Measurements from ENCODE around the gene EGLN3. TPM values are rescaled to one million over a fixed set of nuclear protein-coding genes. Genes with fewer than 3 reads are reported as not detected.
"Not testable (repeated sequence)": the region's sequence is repeated elsewhere in the genome, so short reads cannot be mapped to it uniquely, and the experiment has no call there.

EGLN3 gene
- polyA plus RNA-seq, 1 donor: 57.9 TPM

DNA sequence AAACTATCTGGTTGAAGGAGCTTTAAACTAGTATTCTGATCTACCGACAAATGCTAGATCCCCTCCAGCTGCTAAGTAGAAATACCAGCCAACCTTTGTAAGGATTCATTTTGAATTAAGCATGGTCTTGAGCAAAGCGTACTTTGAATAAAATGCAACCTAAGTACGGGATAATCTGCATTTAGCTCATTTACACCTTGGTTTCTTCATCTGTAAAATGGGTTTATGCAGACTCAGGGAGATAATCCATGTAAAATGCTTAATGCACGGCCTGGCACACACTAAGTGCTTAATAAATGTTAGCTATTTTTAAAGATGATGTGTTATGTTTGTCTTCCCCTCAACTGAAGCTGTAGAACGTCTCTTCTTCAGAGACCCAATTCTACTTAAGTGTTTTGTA, 15.9 kb downstream of the EGLN3 start:
- DNase-seq (ENCODE audit: low read depth): no peak

DNA sequence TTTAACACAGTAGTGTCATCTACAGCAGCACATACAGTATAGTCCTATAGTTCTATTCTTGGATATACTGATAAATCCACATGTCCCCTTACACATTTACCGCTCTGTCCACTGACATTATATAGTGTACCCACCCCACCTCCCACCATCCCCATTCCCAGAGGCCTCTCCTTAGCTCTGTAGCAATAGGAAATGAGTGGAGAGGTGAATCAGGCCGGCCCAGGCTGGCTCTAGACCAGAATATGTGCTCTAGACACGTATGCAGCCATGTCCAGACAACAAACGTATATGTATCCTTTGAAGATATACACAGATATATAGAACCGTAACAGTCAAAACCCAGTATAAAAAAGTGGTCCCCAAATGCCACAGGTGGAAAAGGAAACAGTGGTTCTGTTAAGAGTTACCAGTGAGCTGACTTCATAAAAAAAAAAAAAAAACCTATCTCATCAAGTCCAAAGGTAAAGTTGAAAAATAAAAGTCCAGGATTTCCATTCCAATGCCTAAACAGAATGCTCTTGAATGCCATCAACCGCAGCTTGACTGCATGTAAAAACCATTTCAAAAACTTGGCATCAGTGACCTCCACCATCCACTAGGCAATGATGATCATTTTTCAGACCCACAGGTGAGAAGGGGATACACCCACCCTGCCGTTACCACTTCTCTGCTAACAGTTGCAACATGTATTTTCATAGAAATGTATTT, 16.7 kb downstream of the EGLN3 start:
- DNase-seq (ENCODE audit: low read depth): no peak

DNA sequence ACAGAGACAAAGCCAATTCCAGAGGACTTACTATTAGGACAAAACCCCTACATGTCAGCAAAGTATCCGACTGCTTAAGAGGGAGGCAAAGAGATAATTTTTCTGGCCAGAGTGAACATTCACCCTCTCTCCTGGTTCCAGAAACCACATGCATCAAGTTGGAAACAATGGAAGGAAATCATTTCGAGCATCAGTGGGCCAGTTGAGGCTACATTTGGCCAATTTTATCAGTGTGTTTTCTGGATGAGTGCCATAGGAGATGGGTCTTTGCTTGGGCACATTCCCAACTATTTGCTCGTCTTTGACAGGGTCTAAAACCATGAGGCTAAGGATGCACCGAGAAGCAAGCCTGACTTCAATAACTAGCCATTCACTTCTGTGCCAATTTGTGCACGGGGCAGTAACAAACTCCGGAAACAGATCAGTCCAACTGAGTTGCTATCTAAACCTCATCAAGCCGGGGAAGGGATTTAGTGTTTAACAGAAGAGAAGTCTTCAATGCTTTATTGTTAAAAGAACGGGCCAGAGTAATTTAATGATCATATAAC, 17.4 kb downstream of the EGLN3 start:
- DNase-seq (ENCODE audit: low read depth): no peak

DNA sequence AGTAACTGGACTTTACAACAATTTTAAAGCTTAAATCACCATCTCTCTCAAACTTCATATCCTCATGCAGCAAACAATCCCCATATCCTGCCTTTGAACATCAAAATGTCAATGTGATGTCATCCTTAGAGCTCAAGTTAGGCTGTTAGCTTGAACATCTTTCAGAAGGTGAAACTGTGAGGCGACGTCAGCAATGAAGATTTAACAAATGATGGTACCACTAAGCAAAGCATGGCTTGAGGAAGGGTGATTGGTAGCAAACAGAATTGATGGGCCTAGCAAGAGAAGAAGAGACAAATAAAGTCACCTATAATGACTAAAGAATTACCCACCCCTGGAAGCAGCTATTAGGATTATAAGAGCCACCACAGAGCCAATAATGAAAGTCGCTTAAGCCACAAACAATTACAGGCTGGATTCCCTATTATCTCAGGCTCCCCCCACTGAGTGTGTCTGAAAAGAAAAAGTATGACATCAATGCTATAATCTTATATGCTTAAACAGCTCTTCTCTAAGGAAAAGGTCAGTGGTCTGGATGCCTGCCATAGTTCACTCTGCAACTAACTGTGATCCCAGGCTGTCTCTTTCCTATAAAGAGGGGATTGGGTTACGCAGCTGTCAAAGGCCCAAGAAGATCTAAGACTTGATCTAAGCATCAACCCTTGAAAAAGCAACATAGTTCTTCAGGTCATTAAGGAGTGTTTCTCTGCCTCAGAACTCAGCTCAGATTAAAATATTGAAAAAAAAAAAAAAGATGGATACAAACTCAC, 18.1 kb downstream of the EGLN3 start:
- DNase-seq (ENCODE audit: low read depth): no peak

DNA sequence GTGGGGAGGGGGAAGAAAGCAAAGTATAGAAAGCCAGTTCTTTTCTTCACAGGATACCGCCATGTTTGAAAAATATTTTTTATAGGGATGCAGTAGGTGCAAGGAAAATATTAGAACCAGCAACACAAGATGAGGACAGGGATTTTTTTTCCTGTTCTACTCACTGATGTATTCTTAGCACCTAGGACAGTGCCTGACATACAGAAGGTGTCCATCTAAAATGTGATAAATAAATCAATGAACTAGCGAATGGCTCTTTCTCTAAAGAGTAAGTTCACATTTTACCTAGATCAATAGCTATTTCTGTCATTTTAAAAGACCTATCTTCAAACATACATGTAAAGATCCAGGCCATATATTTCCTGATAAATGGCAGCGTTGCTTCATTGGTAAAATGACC, 18.8 kb downstream of the EGLN3 start:
- no peak for DNase-seq (ENCODE audit: low read depth)

DNA sequence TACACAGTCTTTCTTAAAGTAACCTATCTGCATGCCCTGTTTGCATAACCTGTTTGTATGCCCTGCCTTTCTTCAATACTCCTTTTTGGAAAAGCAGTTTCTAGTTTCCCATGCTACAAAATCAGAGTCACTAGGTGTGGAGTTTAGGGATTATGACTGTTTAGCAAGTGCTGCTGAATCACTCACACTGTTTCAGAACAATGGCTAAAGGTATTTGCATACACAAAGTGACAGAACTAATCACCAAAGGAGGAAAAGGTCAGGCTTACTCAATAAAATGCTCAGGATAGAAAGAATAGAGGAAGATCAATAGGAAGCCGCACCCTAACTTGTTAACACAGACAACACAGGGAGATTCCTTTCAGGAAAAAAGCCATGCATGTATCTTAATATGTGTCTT, 19.4 kb downstream of the EGLN3 start:
- no peak for DNase-seq (ENCODE audit: low read depth)

GRCh38 chr14:33930439-33930838, 20.4 kb downstream of the EGLN3 start:
- no peak for DNase-seq (ENCODE audit: low read depth)

GRCh38 chr14:33929799-33930408, 21.0 kb downstream of the EGLN3 start:
- DNase-seq (ENCODE audit: low read depth): no peak

DNA sequence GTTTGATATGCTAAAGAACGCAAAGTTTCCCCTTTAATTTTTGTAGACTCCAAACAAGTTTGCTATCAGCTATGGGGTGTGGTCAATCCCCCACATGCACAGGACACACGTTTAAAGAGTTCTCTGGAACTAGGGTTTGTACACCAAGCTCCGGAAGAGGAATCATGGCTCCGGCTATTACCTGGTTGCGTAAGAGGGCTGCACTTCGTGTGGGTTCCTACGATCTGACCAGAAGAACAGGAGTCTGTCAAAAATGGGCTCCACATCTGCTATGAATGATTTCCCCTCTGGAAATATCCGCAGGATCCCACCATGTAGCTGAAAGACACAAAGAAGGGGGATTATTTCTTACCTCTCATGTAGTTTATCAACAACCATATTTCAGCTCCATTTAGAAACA, 22.0 kb downstream of the EGLN3 start:
- DNase-seq (ENCODE audit: low read depth): no peak

DNA sequence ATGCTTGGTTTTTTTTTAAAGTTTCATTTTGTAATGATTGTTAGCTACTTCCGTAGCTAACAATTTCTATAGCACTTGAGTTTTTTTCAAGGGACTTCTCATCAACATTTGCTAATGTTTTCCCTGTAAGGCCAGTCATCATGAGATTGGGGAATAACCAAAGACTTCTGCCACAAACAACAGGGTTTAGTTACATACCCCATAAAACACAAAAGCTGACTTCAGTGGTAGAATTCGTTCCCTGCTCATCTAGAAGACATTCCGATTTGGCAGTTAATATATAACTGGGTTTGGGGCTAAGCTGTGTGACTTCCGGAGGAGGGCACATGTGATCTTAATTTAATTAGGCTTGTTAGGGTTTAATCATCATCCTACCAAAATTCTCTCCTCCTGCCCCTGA, 22.9 kb downstream of the EGLN3 start:
- DNase-seq (ENCODE audit: low read depth): no peak

- not testable (repeated sequence) for DNase-seq (ENCODE audit: low read depth)
Observed at GRCh38 chr14:33926967-33927366, 23.9 kb downstream of the EGLN3 start.

DNA sequence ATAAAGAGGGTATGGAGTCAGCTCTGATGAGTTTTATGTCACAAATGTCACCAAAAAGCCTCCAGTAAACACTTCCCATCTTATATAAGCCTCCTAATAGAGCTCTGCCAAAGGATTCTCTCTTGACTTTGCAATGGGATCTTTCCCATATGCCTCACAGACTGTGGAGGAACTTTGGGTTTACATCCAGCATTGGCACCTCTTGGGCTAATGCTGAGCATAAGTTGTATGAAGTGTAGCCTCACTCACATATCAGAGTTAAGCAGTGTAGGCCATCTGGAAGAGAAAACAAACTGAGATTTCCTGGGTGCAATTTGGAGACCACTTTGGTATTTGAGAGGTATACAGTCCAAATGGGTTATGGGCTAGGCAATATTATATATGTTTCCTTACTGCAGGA, 24.9 kb downstream of the EGLN3 start:
- DNase-seq (ENCODE audit: low read depth): no peak

DNA sequence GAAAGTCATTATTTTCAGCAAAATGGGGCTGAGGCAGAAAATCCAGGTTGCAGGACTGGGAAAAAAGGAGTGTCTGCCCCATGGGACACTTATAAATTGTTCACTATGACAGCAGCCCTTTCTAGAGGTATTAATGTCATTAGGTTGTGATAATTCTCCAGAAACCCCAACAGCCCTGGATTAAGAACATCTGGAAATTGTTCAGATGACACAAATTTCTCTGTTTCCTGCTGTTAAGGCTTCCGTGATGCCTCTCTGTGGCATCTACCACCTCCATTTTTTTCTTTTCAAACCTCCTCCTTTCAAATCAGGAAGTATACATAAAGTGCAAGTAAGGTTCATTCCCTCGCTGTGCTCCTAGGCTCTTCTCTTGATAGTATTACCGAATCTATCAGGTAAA, 25.6 kb downstream of the EGLN3 start:
- DNase-seq (ENCODE audit: low read depth): no peak

GRCh38 chr14:33924566-33925100, 26.2 kb downstream of the EGLN3 start:
- no peak for DNase-seq (ENCODE audit: low read depth)

- DNase-seq (ENCODE audit: low read depth): no peak
Observed at GRCh38 chr14:33922125-33922524, 28.7 kb downstream of the EGLN3 start.

- no peak for DNase-seq (ENCODE audit: low read depth)
Observed at GRCh38 chr14:33918256-33918655, 32.6 kb downstream of the EGLN3 start.

DNA sequence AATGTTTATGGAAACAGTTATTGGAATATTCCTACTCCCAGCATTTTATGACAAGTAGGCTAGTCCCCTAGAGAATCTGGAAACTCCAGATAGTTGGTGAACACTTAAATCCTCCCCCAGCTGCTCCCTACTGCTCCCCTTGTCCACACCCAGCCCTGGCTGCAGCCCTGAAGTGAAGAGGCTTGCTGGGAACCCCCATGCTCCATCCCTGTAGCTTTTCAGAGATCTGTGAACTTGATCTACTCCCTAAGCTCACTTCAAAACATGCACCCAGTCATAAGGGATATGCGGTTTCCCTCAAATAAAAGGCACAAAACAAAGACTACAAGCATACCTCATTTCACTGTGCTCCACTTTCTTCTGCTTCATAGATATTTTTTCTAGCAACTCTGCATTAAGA, 33.2 kb downstream of the EGLN3 start:
- no peak for DNase-seq (ENCODE audit: low read depth)

DNA sequence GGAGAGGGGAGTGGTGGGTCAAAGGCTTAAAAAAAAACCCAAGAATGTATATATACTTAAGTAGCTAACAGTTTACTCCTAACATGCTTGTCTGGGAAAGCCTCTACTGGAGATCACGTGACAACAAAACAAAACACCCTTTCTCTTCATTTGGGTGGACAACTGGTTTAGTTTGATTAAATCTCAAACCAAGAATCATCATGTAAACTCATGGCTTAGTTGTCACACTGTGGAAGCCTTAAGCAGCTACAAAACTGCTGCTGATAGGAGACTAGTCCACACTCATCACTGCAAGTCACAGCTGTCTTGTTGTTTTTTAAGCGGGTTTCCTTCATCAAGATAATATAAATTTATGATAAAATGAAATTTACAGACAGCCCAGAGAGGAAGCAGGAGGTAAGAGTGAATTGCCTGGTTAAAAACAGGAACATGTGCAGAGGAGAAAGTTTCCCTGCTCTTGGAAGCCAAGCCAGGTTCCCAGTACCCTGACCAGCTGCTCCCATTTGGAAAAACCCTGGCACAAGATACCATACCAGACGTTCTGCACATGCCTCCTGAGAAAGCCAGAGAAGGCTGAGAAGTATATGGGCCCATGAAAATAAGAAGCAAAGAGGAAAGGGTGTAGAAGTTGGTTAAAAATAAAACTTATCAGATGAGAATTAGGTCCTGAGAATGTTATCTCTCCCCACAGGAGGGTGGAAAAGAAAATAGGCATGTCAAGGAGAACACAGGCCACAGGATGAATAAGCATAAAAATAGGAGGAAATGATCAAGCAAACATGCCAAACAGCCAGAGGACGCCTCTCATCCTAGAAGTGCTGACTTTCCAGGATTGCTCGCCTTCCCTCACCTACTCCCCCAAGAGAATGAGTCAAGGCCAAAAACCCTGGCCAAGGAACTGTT, 34.0 kb downstream of the EGLN3 start:
- DNase-seq (ENCODE audit: low read depth): no peak

GRCh38 chr14:33915682-33916081, 35.2 kb downstream of the EGLN3 start:
- DNase-seq (ENCODE audit: low read depth): no peak

DNA sequence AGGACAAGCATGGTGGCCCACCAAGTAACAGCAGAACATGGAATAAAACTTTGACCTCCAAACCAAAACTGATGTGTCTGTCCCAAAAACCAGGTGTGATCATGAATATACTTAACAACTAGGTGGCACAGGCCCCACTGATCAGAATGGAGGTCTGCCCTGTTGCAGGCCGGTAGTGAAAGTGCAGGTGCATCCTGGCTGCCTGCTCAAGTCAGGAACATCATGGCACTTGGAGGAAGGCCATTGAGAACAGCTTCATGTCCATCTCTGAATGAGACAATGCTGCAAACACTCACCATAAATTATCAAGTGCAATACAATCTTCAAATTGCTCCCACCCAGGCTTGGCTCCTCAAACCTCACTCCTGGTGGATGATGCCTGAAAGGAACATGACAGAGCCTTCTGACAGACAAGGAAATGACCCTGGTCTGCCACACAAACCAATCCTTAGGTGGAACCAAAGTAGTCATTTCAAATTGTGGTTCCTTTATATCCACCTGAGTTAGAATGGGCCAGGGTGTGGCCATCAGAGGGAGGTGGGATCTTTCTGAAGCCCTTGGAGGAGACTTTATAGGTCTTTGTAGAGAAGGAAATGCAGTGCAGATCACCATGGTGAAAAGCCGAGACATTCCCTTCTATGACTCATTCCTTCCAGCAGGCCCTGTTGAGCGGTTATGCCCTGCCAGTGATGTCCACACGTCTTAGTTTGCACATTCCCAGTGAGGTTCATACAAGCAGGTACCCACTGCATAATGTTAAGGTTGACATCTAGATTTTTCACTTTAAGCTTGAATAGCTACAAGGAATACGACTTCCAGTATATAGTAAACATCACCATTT, 36.0 kb downstream of the EGLN3 start:
- DNase-seq (ENCODE audit: low read depth): no peak

All from forelimb muscle (tissue), 1 donor.